ENCODE measurements around the gene TSKU.

- no peak for TF ChIP-seq NR3C1 (CRISPR knock-in tag; IDR thresholded peaks at IDR 0.05)
- TF ChIP-seq ZNF785 (CRISPR knock-in tag; IDR thresholded peaks at IDR 0.05), result no peak
- no peak for TF ChIP-seq SLC30A9 (CRISPR knock-in tag; IDR thresholded peaks at IDR 0.05)
- no peak for TF ChIP-seq ZNF740 (CRISPR knock-in tag; IDR thresholded peaks at IDR 0.05)
- no peak for TF ChIP-seq ZNF740 (tag; IDR thresholded peaks at IDR 0.05)
- no peak for TF ChIP-seq PHF20 (IDR thresholded peaks at IDR 0.05; ENCODE audit: partially characterized antibody)
- no peak for TF ChIP-seq ZNF354B (CRISPR knock-in tag; IDR thresholded peaks at IDR 0.05)
- TF ChIP-seq EWSR1 (IDR thresholded peaks at IDR 0.05; ENCODE audit: borderline replicate concordance, low read depth, partially characterized antibody), result no peak
- no peak for TF ChIP-seq CTCF (IDR thresholded peaks at IDR 0.05 in 2 of 3, conservative IDR thresholded peaks at IDR 0.05 in 1 of 3; ENCODE audit: insufficient read depth in 2 of 3, low read depth in 1 of 3, low read length in 3 of 3)
- 0 out of 2 replicates have a peak, but pooled peaks have one; percentile 8 for TF ChIP-seq BHLHE40 (IDR thresholded peaks at IDR 0.05; ENCODE audit: low read length)
- no peak for TF ChIP-seq POLR2AphosphoS5 (IDR thresholded peaks at IDR 0.05; ENCODE audit: control insufficient read depth, insufficient read depth, low read depth, low read length)
- no peak for TF ChIP-seq REST (IDR thresholded peaks at IDR 0.05; ENCODE audit: borderline replicate concordance)
- TF ChIP-seq REST (CRISPR knock-in tag; IDR thresholded peaks at IDR 0.05; ENCODE audit: low read depth), result no peak
- no peak for TF ChIP-seq POLR2A (conservative IDR thresholded peaks at IDR 0.05)
- no peak for TF ChIP-seq TAL1 (IDR thresholded peaks at IDR 0.05)
- TF ChIP-seq ZFP36 (IDR thresholded peaks at IDR 0.05; ENCODE audit: low read depth, low read length, partially characterized antibody), result no peak
Observed at GRCh38 chr11:76769645-76770586, 13.2 kb upstream of the TSKU start.

Data from K562 (cell line).